Putamen (tissue), 1 donor: ENCODE results near the gene UNC5CL.
"Not testable (repeated sequence)": the region's sequence is repeated elsewhere in the genome, so short reads cannot be mapped to it uniquely, and the experiment has no call there.

Experiments used
- DNase-seq: peaks from one replicate; pipeline ENCODE4 v3.0.0-alpha.2; 2016; ENCODE audit warnings: low spot score

The UNC5CL gene

DNA sequence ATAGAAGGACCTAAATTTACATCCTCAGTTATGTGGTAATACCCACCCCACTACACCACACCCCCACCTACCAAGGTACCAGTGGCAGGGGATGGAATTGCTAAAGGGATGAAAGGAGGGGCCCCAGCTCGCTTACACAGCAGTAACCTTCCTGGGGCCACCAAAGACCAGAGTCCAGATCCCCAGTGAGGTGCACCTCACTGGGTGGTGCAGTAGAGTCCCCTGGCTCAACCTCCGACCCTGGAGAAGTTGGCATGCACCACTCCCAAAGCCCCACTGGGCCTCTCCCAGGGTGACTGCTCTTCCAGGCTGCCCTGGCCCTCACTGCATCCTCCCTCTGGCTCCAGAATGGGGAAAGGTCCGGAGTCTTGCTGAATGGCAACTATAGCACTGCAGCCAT, 816 bp downstream of the UNC5CL start:
- no peak for DNase-seq

DNA sequence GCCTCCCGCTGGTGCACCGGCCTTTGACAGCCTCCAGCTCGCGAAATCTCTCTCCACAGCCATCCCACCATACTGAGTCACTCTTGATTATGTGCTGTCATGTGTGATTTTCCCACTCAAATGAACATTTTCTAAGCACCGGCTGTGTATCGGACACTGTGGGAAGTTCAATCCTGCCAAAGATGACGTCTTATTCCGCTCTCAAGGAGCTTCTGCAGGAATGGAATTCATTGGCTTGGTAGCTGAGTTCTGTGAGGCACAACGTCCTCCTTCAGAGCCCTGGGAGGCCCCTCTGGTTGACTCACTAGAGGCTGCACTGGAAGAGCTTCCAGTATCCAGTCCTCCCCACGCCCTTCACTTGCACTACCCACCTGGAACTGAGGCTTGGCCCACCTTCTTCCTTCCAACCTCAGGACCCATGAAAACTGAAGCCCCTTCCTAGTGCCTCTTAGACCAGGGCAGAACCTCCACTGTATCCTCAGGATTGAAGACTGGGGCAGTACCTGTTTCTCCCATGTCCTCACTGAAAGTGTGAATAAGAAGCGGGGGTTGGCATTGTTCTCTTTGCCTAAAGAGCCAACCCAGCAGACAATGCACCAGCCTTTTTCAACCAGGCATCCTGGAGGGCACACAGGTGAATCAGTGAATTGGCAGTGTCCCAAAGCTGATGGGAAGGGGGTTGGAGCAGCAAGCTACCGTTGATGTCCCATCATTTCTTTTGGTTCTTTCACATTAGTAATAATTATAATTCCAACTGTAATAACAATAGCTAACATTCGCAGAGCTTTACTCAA, 1.7 kb downstream of the UNC5CL start:
- DNase-seq, result no peak

DNA sequence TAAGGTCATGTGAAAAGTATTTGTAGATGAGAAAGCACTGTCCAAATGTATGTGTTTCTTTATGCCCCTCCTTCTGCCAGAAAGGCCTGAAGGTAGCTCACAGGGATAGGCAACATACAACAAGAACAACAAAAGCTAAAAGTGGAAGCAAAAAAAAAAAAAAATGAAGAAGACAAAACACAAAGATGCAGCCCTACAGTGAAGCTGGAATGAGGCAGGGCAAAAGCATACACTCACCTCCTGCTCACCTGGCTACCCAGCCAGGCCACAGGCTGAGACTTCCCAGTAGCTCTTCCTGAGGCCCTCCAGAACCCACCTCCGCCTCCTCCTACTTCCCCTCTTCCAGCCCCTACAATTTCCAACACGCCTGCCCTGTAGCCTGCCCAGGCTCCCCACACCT, 2.4 kb downstream of the UNC5CL start:
- no peak for DNase-seq

DNA sequence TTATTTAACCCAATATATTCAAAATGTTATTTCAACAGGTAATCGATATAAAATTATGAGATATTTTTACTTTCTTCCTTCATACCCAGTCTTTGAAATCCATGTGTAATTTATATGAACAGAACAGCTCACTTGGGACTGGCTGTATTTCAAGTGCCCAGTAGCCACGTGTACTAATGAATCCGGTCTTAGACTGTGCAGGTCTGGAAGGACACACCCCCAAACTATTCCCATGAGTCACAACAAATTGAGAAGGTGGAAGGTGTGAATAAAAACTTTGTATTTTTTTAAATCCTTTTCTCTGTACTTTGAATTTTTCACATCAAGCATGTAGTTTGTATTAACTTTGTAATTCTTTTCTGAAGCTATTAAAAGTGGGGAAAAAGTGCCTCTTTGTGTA, 2.8 kb downstream of the UNC5CL start:
- no peak for DNase-seq

DNA sequence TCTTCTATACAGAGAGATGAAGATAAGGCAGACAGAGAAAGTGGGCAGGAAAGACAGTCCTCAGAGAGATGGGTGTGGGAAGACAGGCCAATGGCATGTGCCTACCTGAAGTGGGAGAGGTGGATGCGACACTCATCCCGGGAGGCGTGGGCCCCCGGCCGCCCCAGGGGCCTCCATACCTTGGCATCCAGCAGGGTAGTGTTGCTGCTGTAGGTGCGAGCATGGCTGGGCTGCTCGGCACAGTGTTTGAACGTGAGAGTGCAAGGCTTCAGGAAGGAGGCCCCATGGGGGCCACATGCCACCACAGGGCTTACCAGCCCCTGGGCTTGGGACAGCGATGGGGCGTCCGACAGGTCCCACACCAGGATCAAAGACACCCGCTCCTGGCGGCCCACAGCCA, 5.2 kb downstream of the UNC5CL start:
- no peak for DNase-seq

DNA sequence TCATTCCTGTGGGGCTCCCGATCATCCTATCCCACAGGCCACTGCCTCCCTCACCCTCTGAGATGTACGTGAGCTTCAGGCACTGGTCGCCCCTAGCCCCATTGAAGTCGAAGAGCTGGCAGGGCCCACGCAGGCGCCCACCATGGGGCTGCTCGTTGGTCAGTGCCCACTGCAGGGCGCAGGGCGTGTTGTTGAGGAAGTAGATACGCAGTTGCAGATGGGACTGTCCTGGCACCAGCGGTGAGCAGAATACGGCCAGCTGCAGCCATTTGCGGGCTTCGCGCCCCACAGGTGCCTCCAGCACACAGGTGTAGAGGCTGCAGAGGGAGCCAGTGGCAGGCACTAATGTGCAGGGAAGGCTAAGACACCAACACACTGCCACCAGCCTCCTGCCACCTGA, 6.2 kb downstream of the UNC5CL start:
- DNase-seq, result no peak

DNA sequence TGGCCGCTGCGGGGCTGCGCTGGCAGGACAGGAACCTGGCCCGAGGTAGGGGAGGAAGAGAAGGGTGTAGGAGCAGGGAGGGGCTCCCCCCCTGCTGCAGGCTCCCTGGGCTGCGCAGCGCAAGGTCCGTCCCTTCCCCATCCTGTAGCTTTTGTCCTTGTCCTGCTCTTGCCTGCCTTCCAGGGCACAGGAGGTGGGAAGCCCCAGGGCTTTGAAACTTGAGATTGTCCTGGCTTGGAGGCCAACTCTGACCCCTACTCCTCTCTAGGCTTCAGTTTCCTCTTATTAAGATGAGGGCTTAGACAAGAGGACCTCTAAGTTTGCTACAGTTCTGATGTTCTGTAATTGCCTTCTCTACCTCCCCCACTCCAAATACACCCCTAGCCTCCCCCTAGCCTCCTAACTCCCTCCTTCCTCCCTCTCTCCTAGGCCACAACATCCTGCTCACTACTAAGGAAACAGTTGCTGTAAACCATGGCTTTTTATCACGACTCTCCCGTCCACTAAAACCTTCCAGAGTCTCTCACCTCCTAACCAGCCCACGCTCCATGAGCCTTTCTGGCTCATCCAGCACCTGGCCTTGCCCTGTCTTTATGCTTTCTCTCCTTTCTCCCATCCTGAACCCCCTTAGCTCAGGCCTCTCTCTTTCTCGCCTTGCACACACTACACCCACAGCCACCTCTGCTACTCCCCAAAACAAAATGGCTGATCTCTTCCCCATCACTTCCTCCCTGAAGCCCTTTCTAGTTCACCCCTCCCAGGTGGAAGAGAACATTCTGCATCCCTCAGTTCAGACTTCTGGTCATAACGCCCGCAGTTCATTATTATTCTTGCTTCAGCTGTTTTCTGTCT, 10.2 kb downstream of the UNC5CL start:
- no peak for DNase-seq

DNA sequence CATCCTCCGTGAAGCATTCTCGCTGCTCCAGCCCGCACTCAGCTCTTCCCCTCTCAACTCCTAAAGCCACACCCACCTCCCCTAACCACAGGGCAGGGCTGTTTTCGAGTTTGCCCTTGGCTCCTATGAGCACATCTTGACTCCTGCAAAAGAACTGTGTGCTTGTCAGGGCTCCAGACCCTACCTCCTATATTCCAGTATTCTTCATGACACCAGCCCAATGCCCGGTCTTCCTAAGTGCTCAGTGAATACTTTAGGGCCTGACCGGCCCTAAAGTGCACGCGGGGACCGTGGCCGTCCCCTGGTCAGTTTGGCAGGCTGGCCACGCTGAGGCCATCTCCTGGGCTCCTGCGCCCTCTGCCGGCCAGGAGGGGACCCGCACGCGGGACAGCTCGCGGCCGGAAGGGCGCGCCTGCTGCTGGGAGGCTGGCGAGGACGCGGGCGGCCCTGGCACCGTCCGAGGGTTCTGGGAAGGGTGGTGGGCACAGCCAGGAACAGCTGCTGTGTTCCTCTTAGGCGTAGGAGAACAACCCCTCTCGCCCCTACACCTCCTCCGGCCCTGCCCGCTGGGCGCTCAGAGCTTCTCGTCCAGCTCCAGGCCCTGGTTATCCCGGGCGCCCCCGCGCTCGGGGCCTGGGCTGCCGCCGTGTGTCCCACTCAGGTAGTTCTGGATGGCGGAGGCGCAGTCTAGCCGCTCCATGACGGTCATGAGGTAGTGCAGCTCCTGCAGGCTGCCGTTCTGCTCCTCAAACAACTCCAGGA, 11.0 kb downstream of the UNC5CL start:
- DNase-seq, result peak; percentile 14

DNA sequence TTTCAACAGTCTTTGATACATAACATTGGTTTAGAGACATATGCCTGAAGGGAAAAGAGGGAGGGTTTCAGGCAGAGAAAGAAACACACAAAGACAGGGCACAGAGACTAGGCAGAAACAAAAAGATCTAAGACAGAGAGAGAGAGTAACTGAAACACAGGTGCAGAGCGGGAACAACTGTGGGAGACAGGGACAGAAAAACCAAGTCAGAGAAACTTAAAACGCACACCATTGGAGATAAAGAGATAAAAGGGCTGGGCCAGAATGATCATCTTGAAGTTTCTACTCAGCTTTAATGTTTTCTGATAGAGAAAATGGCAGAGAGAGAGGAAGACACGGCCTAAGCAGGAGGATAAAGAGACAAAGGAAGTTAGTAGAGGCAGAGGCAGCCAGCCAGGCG, 11.8 kb downstream of the UNC5CL start:
- no peak for DNase-seq

DNA sequence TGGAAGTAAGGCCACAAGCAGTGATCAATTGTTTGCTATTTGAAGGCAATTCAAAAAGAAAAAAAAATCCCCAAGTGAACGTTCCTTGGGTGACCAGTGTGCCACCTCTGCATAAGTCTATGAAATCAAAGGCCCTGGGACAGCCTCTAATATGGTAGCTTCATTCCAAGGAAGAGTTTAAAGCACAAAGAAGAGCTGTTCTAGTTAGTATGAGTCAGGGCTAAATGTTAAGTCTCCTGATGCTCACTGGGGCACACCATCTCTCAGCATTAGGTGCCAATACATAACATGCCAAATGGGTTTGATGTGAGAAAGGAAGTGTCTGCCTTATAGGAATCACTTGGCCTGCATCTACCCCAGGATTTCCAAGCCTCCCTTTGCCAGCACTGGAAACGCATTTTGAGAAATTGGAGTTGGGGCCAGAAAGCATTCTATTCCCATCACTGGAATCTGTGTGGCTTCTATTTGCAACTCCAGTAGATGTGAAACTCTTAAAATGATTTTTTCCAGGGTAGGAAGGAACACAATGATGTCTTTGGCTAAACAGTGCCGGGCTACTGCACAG, 13.0 kb downstream of the UNC5CL start:
- no peak for DNase-seq

DNA sequence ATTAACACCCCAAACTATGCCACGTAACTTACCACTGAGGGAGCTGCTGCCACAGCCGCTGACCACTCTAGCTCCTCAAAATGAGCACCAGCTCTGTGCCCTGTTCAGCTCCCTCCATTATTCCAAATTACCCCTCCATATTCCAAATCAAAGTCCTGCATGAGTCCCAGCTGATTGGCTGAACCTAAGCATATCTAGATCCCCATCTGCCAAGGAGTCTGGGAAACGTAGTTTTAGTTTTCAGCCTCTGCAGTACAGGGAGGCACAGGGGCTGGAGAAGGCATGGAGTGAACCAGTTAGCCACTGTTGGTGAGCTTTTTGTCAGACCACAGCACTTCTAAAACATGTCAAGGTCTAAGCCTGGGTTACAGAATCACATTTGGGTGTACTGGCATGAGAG, 15.9 kb downstream of the UNC5CL start:
- DNase-seq, result no peak

DNA sequence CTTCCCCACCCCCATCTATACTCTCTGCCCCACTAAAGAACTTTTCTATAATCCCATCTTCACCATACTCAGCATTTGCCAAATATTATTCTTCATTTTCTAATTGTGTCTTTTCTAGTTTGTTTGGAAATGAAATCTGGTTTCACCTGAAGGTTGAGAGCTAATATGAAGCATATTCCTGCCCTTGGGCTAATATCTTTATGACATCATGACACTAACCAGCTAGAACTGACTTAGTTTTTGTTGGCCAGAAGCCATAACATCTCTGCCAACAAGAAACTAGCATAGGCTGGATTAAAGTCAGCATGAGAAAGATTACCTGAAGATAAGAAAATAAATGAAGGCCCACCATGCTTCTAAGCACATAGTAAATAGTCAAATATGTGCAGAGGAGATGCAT, 16.7 kb downstream of the UNC5CL start:
- no peak for DNase-seq

DNA sequence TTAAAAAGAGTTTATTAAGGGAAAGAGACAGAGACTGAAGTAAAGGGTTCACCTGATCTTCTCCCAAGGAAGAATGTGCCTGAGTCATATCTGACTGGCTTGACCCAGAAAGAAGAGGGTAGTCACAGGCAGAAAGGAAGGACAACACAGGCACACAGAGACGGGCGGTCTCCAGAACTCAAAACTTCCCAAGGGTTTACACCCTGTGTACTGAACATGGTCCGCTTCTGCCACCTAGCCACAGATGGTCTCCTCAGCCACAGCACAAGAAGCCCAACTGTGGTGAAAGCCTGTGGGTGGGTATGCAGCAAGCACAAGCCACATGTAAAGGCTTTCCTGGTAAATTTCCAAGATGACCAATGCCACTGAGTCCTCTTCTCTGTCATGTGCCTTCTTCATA, 17.2 kb downstream of the UNC5CL start:
- no peak for DNase-seq

DNA sequence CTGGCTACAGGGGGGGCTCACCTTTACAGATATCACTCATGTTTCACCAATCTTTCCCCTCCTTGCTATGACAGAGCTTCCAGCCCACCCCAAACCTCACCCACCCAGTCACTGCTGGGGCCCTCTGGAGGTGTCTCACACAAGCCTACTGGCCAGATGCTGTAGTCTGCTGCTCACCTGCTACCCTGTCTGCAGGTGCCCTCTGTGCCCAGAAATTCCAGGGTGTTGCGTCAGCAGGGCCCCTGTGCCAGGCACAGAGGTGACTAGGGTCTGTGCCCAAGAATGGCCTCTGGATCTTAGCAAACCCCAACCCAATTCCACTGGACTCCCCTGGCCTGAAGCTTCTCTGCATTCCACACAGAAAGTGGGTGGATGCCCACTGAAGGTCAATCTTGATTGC, 21.4 kb downstream of the UNC5CL start:
- no peak for DNase-seq

DNA sequence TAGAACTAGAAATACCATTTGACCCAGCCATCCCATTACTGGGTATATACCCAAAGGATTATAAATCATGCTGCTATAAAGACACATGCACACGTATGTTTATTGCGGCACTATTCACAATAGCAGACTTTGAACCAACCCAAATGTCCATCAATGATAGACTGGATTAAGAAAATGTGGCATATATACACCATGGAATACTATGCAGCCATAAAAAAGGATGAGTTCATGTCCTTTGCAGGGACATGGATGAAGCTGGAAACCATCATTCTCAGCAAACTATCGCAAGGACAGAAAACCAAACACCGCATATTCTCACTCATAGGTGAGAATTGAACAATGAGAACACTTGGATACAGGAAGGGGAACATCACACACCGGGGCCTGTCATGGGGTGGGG, 23.2 kb downstream of the UNC5CL start:
- not testable (repeated sequence) for DNase-seq

DNA sequence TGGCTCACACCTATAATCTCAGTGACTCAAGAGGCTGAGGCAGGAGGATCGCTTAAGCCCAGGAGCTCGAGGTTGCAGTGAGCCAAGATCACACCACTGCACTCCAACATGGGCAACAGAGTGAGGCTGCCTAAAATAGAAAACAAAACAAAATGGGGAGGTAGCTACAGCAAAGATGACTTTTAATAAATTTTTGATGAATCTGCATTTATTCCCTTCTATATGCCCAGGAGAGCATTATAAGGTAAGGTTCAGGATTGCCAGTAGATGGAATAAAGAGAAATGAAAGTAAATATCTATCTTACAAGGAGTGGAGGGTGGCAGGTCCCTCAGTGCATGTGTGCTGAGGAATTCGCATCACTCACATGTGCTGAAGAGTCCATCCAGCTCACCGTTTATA, 24.2 kb downstream of the UNC5CL start:
- no peak for DNase-seq

DNA sequence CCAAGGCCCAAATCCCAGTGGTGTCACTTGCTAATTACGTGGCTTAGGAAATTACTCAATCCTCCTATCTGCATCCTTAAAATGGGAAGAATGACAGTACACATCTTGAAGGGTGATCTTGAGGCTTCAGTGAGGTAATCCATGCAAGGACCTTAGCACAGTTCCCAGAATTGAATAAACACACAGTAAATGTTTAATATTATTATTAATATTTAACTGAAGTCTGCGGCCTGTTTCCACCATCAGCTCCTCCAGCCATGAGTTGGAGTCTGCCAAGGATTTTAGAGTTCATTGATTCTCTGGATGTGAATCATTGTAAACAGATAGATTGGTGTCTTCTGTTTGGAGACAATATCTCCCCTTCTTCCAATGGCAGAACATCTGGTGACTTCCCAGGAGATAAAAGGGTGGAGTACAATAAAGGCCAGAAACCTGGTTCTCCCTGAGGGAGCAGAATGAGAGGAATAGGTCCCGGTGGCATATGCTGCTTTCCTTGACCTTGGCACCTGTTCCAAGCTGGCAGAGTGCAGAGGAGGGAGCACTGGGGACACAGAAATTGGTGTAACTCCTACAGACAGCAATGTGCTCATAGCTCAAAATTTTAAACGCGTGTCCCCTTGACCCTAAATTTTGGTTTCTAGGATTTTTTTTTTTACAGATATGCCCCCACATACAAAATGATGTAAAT, 25.4 kb downstream of the UNC5CL start:
- no peak for DNase-seq

DNA sequence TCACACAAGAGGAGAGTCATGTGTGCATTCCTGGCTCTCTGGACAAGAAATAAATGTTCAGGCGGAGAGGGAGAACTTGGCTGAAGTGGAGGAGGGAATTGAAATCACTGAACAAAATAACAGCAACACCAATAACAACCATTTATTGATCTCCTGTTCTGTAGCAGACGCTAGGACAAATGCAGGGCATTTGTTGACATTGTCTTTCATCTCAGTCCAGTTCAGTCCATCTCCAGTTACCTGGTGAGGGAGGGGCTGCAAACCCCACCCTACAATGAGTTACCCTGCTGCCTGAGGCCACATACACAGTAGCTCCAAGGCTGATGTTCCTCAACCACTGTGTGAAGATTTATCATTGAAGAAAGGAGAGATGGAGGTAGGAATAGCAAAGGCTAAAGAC, 27.3 kb downstream of the UNC5CL start:
- DNase-seq, result no peak

DNA sequence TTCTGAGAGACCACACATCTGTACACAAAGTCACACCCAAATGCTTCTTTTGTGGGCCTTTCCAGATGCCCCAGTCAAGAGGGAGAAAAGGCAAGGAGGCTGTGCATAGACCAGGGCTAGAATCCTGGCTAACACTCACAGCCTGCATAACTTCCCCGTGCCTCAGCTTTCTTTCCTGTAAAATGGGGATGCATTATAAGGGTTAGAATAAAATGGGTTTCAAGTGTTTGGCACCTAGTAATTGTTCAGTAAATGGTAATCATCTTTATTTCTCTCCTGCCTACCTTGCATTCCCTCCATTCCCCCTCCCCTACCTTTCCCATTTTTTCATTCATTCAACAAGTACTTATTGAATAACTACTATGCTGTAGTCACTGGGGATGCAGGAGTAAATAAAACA, 29.4 kb downstream of the UNC5CL start:
- DNase-seq, result no peak

DNA sequence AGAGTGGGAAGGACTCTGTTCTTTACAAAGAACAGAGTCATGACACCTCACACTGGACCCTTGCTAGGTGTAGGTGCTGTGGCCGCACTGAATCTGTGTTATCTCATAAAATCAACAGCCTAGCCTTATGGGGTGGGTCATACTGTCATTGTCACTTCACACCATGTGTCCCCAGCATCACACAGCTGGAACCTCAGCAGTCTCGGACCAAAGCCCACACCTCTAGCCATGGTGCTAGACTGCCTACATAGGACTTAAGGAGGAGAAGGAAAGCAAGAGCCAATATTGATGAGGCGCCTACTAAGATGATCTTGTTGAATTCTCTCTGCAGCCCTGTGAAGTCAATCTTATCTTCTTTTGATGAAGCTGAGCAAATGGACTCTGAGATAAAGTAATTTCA, 31.0 kb downstream of the UNC5CL start:
- no peak for DNase-seq

DNA sequence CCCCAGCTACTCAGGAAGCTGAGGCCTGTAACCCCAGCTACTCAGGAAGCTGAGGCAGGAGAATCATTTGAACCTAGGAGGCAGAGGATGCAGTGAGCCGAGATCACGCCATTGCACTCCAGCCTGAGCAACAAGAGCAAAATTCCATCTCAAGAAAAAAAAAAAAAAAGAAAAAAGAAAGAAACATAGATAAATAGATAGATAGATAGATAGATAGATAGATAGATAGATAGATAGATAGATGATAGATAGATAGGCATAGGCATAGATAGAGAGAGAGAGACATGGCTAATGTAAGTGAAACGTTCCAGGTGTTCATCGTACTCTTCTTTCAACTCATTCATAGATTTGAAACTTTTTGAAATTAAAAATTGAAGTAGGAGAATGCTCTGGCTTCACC, 32.0 kb downstream of the UNC5CL start:
- DNase-seq, result not testable (repeated sequence)

DNA sequence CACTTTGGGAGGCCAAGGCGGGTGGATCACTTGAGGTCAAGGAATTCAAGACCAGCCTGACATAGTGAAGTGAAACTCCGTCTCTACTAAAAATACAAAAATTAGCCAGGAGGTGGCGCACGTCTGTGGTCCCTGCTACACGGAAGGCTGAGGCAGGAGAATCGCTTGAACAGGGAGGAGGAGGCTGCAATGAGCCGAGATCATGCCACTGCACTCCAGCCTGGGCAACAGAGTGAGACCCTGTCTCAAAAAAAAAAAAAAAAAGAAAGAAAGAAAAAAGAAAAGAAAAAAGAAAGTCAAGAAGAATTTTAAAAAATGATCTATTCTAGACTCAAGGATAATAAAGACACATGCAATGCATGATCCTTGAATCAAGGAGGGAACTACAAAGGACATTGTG, 32.8 kb downstream of the UNC5CL start:
- DNase-seq, result not testable (repeated sequence)
